Neural progenitor cell (in vitro differentiated cells): Measurements from ENCODE around the gene MFAP3L.
"Not testable (repeated sequence)": the region's sequence is repeated elsewhere in the genome, so short reads cannot be mapped to it uniquely, and the experiment has no call there.

Experiments used
- EZH2 ChIP-seq: fragments of 200-600 bp; sonication (generic); IDR thresholded peaks from 2 replicates; pipeline ENCODE4 v1.6.1; 2017; ENCODE audit warnings: antibody characterized with exemption, mild to moderate bottlenecking, moderate library complexity
- EZH2phosphoT487 ChIP-seq: fragments of 200-600 bp; sonication (generic); IDR thresholded peaks from 2 replicates; pipeline ENCODE4 v1.6.1; 2017; ENCODE audit warnings: antibody characterized with exemption
- TF ChIP-seq, protein P1 (sequence below): fragments of 200-600 bp; sonication (generic); IDR thresholded peaks from 2 replicates; pipeline ENCODE4 v1.5.1; 2017; ENCODE audit warnings: antibody characterized with exemption, mild to moderate bottlenecking

DNA sequence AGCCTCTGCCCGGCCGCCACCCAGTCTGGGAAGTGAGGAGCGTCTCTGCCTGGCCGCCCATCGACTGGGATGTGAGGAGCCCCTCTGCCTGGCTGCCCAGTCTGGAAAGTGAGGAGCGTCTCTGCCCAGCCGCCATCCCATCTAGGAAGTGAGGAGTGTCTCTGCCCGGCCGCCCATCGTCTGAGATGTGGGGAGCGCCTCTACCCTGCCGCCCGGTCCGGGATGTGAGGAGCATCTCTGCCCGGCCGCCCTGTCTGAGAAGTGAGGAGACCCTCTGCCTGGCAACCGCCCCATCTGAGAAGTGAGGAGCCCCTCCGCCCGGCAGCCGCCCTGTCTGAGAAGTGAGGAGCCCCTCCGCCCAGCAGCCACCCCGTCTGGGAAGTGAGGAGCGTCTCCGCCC, 20.0 kb upstream of the MFAP3L start:
- TF ChIP-seq EZH2phosphoT487, EZH2: not testable (repeated sequence)
- TF ChIP-seq, protein P1, sequence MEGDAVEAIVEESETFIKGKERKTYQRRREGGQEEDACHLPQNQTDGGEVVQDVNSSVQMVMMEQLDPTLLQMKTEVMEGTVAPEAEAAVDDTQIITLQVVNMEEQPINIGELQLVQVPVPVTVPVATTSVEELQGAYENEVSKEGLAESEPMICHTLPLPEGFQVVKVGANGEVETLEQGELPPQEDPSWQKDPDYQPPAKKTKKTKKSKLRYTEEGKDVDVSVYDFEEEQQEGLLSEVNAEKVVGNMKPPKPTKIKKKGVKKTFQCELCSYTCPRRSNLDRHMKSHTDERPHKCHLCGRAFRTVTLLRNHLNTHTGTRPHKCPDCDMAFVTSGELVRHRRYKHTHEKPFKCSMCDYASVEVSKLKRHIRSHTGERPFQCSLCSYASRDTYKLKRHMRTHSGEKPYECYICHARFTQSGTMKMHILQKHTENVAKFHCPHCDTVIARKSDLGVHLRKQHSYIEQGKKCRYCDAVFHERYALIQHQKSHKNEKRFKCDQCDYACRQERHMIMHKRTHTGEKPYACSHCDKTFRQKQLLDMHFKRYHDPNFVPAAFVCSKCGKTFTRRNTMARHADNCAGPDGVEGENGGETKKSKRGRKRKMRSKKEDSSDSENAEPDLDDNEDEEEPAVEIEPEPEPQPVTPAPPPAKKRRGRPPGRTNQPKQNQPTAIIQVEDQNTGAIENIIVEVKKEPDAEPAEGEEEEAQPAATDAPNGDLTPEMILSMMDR: not testable (repeated sequence)
